Endodermal cell (in vitro differentiated cells): ENCODE measurements around the gene ABR. TPM values are rescaled to one million over a fixed set of nuclear protein-coding genes. Genes with fewer than 3 reads are reported as not detected.

ENCODE experiments used
- DNase-seq: peaks from one replicate; pipeline ENCODE4 v3.0.0-alpha.2; 2017
- H3K27ac ChIP-seq: 2 replicates; pipeline ENCODE4 v1.5.1; 2013; ENCODE audit warnings: mild to moderate bottlenecking, low read depth, low read length, moderate library complexity
- H3K27me3 ChIP-seq: 2 replicates; pipeline ENCODE4 v1.6.1; 2013; ENCODE audit warnings: mild to moderate bottlenecking, low read length, moderate library complexity; ENCODE audit not compliant: insufficient read depth, control insufficient read depth, poor library complexity, severe bottlenecking
- H3K36me3 ChIP-seq: 2 replicates; pipeline ENCODE4 v1.7.0; 2013; ENCODE audit warnings: mild to moderate bottlenecking, low read length, moderate library complexity; ENCODE audit not compliant: control insufficient read depth, insufficient read depth
- H3K4me1 ChIP-seq: one replicate; pipeline ENCODE4 v1.7.0; 2013; ENCODE audit warnings: low read length; ENCODE audit not compliant: control insufficient read depth, insufficient read depth
- H3K4me3 ChIP-seq: 2 replicates; pipeline ENCODE4 v1.5.1; 2013; ENCODE audit warnings: mild to moderate bottlenecking, low read length, moderate library complexity
- H3K9ac ChIP-seq: 2 replicates; pipeline ENCODE4 v1.6.1; 2013; ENCODE audit warnings: mild to moderate bottlenecking, low read length, moderate library complexity; ENCODE audit not compliant: poor library complexity, severe bottlenecking; ENCODE audit errors: extremely low read depth
- H3K9me3 ChIP-seq: 2 replicates; pipeline ENCODE4 v1.6.1; 2013; ENCODE audit warnings: mild to moderate bottlenecking, low read length, moderate library complexity; ENCODE audit not compliant: control insufficient read depth
- H3K27ac Mint-ChIP-seq: 2 replicates; pipeline ENCODE4 v1.8.0; 2020; ENCODE audit warnings: mixed read lengths
- H3K27me3 Mint-ChIP-seq: 2 replicates; pipeline ENCODE4 v1.8.0; 2021; ENCODE audit warnings: mild to moderate bottlenecking, mixed read lengths; ENCODE audit not compliant: insufficient read depth
- H3K36me3 Mint-ChIP-seq: 2 replicates; pipeline ENCODE4 v1.8.0; 2020; ENCODE audit warnings: low read depth, mixed read lengths
- H3K4me1 Mint-ChIP-seq: 2 replicates; pipeline ENCODE4 v1.8.0; 2020; ENCODE audit warnings: mixed read lengths
- H3K4me3 Mint-ChIP-seq: 2 replicates; pipeline ENCODE4 v1.8.0; 2020; ENCODE audit warnings: mild to moderate bottlenecking, moderate library complexity, mixed read lengths
- H3K9me3 Mint-ChIP-seq: 2 replicates; pipeline ENCODE4 v1.8.0; 2020; ENCODE audit warnings: mild to moderate bottlenecking, mixed read lengths
- CTCF ChIP-seq: fragments of 200-600 bp; sonication (generic); conservative IDR thresholded peaks from 2 replicates; pipeline ENCODE4 v1.5.0; 2021; ENCODE audit warnings: antibody characterized with exemption, mild to moderate bottlenecking
- WGBS, 2 experiments: methylation state at CpG; one replicate each; pipeline versions ENCODE4 v1.1.5 to v1.1.7; 2013; ENCODE audit warnings: missing lambda C conversion rate in 2 of 2, mixed read lengths in 1 of 2; ENCODE audit not compliant: insufficient coverage in 1 of 2, insufficient read length in 1 of 2; 5-methylcytosine and 5-hydroxymethylcytosine counted together
- total RNA-seq, 2 donors: library from RNA; stranded (reverse); fragmentation: NEBNext Ultra II Directional in 1 of 2; extraction: Animal tissue kit (Norgen Biotek cat#: 25700) in 1 of 2; gene quantifications; 2 replicates in 1 of 2; 3 replicates in 1 of 2; pipeline ENCODE4 v1.2.1, GENCODE V29; 2021

ABR gene
- total RNA-seq, 2 donors from 2014 or later: 51.1 to 58.7 TPM

GRCh38 chr17:1109606-1110540, 69.9 kb downstream of the ABR start:
- Histone ChIP-seq H3K27ac (no peak overlapping the region), H3K27me3 (no peaks in the 10 kb centered on the region), H3K4me3 (peak overlapping the region; percentile 53), H3K9me3 (no peaks in the 10 kb centered on the region), H3K36me3 (no peaks in the 10 kb centered on the region), H3K9ac (no peak overlapping the region), H3K4me1 (peaks cover 4% of the 10 kb centered on the region)
- Mint-ChIP-seq H3K4me1 (peaks cover 15% of the 10 kb centered on the region), H3K27me3 (peaks cover 9% of the 10 kb centered on the region), H3K4me3 (peak overlapping the region; percentile 62), H3K27ac (peak overlapping the region; percentile 52), H3K9me3 (no peaks in the 10 kb centered on the region), H3K36me3 (peaks cover 2% of the 10 kb centered on the region)
- DNase-seq: peak; percentile 92
- peak; percentile 32 for TF ChIP-seq CTCF
- 26 to 48% methylated on average over 13 to 30 of the region's 34 CpGs for WGBS, 2 experiments

GRCh38 chr17:1108765-1109605, 70.8 kb downstream of the ABR start:
- H3K9me3 Mint-ChIP-seq: no peaks in the 10 kb centered on the region
- H3K4me1 Mint-ChIP-seq: peaks cover 11% of the 10 kb centered on the region
- H3K9ac ChIP-seq: no peak overlapping the region
- no peaks in the 10 kb centered on the region for H3K9me3 ChIP-seq
- no peak overlapping the region for H3K27ac Mint-ChIP-seq
- peaks cover 4% of the 10 kb centered on the region for H3K4me1 ChIP-seq
- DNase-seq: peak; percentile 83
- H3K4me3 Mint-ChIP-seq: peak overlapping the region; percentile 62
- no peak for TF ChIP-seq CTCF
- no peak overlapping the region for H3K27ac ChIP-seq
- H3K27me3 ChIP-seq: no peaks in the 10 kb centered on the region
- peaks cover 2% of the 10 kb centered on the region for H3K36me3 Mint-ChIP-seq
- H3K27me3 Mint-ChIP-seq: peaks cover 9% of the 10 kb centered on the region
- WGBS, 2 experiments: 1% methylated on average over 15 to 97 of the region's 103 CpGs
- H3K36me3 ChIP-seq: no peaks in the 10 kb centered on the region
- peak overlapping the region; percentile 75 for H3K4me3 ChIP-seq

GRCh38 chr17:1108478-1108764, 71.4 kb downstream of the ABR start:
- Mint-ChIP-seq H3K4me3 (peak overlapping the region; percentile 62), H3K27ac (no peak overlapping the region), H3K4me1 (peaks cover 11% of the 10 kb centered on the region), H3K27me3 (peaks cover 9% of the 10 kb centered on the region), H3K36me3 (peaks cover 2% of the 10 kb centered on the region), H3K9me3 (no peaks in the 10 kb centered on the region)
- H3K9me3 ChIP-seq: no peaks in the 10 kb centered on the region
- peak overlapping the region; percentile 75 for H3K4me3 ChIP-seq
- H3K9ac ChIP-seq: no peak overlapping the region
- H3K36me3 ChIP-seq: no peaks in the 10 kb centered on the region
- peak; percentile 83 for DNase-seq
- H3K4me1 ChIP-seq: peaks cover 4% of the 10 kb centered on the region
- WGBS, 2 experiments: 7 to 20% methylated on average over 2 to 16 of the region's 16 CpGs
- TF ChIP-seq CTCF: no peak
- no peak overlapping the region for H3K27ac ChIP-seq
- no peaks in the 10 kb centered on the region for H3K27me3 ChIP-seq
